ENCODE data around the gene DHX30. TPM values are rescaled to one million over a fixed set of nuclear protein-coding genes. Genes with fewer than 3 reads are reported as not detected.
A peak's percentile ranks its signal among the peaks of the same experiment; 100 is the strongest.

Gene DHX30
- total and polyA plus RNA-seq, 9 of the 15 experiments (the other 6 are each of a cell fraction or from before 2014, with no cell fraction given): 12.3 to 158 (median 79.0) TPM

DNA sequence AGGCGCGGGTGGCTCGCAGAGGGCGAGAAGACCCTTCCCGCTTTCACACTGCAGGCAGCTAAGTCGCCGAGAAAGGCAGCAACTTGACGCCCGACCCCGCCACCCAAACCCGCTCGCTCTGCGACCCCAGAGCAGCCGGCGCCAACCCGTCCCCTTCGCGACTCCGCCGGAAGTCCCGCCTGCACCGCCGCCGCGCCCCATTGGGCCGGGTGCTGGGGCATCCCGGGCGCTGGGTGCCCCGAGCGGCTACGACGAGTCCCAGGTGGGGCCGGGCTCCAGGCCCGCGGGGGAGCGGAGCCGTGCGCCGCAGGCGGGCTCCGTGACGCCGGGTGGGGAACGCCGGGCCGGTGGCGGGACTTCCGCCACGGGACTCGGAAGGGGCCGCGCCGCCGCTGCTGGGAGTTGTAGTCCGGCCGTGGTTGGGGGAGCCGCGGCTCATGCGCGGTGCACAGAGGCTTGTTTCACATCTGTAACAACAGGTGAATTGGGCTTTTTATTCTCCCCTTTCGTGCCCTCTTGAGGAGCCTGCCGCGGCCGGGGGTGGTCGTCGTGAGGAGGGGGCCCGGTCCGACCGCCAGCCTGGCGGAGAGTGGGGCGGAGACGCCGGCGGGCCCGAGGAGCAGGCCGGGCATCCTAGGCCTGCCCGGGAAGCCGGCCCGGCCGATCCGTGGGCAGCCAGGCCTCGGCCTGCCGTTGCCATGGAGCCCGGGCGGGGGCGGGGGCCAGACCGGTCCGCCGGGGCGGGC is at the start of gene DHX30 (continued):
- TF ChIP-seq, protein P1, sequence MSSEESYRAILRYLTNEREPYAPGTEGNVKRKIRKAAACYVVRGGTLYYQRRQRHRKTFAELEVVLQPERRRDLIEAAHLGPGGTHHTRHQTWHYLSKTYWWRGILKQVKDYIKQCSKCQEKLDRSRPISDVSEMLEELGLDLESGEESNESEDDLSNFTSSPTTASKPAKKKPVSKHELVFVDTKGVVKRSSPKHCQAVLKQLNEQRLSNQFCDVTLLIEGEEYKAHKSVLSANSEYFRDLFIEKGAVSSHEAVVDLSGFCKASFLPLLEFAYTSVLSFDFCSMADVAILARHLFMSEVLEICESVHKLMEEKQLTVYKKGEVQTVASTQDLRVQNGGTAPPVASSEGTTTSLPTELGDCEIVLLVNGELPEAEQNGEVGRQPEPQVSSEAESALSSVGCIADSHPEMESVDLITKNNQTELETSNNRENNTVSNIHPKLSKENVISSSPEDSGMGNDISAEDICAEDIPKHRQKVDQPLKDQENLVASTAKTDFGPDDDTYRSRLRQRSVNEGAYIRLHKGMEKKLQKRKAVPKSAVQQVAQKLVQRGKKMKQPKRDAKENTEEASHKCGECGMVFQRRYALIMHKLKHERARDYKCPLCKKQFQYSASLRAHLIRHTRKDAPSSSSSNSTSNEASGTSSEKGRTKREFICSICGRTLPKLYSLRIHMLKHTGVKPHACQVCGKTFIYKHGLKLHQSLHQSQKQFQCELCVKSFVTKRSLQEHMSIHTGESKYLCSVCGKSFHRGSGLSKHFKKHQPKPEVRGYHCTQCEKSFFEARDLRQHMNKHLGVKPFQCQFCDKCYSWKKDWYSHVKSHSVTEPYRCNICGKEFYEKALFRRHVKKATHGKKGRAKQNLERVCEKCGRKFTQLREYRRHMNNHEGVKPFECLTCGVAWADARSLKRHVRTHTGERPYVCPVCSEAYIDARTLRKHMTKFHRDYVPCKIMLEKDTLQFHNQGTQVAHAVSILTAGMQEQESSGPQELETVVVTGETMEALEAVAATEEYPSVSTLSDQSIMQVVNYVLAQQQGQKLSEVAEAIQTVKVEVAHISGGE (CRISPR knock-in tag; IDR thresholded peaks at IDR 0.05): peak in 2 of 3 experiments; percentile 80 to 97; a peak in 4 of 6 replicates
- TF ChIP-seq, protein P2, sequence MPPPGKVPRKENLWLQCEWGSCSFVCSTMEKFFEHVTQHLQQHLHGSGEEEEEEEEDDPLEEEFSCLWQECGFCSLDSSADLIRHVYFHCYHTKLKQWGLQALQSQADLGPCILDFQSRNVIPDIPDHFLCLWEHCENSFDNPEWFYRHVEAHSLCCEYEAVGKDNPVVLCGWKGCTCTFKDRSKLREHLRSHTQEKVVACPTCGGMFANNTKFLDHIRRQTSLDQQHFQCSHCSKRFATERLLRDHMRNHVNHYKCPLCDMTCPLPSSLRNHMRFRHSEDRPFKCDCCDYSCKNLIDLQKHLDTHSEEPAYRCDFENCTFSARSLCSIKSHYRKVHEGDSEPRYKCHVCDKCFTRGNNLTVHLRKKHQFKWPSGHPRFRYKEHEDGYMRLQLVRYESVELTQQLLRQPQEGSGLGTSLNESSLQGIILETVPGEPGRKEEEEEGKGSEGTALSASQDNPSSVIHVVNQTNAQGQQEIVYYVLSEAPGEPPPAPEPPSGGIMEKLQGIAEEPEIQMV (tag; conservative IDR thresholded peaks at IDR 0.05; ENCODE audit: low read depth): no peak
- TF ChIP-seq, protein P3, sequence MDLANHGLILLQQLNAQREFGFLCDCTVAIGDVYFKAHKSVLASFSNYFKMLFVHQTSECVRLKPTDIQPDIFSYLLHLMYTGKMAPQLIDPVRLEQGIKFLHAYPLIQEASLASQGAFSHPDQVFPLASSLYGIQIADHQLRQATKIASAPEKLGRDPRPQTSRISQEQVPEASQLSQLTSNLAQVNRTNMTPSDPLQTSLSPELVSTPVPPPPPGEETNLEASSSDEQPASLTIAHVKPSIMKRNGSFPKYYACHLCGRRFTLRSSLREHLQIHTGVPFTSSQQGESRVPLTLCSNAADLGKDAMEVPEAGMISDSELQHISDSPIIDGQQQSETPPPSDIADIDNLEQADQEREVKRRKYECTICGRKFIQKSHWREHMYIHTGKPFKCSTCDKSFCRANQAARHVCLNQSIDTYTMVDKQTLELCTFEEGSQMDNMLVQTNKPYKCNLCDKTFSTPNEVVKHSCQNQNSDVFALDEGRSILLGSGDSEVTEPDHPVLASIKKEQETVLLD (IDR thresholded peaks at IDR 0.05): no peak
- TF ChIP-seq, protein P4, sequence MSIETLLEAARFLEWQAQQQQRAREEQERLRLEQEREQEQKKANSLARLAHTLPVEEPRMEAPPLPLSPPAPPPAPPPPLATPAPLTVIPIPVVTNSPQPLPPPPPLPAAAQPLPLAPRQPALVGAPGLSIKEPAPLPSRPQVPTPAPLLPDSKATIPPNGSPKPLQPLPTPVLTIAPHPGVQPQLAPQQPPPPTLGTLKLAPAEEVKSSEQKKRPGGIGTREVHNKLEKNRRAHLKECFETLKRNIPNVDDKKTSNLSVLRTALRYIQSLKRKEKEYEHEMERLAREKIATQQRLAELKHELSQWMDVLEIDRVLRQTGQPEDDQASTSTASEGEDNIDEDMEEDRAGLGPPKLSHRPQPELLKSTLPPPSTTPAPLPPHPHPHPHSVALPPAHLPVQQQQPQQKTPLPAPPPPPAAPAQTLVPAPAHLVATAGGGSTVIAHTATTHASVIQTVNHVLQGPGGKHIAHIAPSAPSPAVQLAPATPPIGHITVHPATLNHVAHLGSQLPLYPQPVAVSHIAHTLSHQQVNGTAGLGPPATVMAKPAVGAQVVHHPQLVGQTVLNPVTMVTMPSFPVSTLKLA (conservative IDR thresholded peaks at IDR 0.05): peak; percentile 21 to 83; a peak in 2 of 4 replicates
- no peak for TF ChIP-seq ZNF79 (CRISPR knock-in tag; IDR thresholded peaks at IDR 0.05; ENCODE audit: low read depth)
- TF ChIP-seq, protein P5, sequence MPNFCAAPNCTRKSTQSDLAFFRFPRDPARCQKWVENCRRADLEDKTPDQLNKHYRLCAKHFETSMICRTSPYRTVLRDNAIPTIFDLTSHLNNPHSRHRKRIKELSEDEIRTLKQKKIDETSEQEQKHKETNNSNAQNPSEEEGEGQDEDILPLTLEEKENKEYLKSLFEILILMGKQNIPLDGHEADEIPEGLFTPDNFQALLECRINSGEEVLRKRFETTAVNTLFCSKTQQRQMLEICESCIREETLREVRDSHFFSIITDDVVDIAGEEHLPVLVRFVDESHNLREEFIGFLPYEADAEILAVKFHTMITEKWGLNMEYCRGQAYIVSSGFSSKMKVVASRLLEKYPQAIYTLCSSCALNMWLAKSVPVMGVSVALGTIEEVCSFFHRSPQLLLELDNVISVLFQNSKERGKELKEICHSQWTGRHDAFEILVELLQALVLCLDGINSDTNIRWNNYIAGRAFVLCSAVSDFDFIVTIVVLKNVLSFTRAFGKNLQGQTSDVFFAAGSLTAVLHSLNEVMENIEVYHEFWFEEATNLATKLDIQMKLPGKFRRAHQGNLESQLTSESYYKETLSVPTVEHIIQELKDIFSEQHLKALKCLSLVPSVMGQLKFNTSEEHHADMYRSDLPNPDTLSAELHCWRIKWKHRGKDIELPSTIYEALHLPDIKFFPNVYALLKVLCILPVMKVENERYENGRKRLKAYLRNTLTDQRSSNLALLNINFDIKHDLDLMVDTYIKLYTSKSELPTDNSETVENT (CRISPR knock-in tag; IDR thresholded peaks at IDR 0.05): 0 out of 2 replicates have a peak, but pooled peaks have one; percentile 10
- peak; percentile 34; the same call in 1 of the 2 replicates for TF ChIP-seq PML (IDR thresholded peaks at IDR 0.05; ENCODE audit: low read length)
- TF ChIP-seq POLR2A (conservative IDR thresholded peaks at IDR 0.05): peak; percentile 75
- TF ChIP-seq, protein P6, sequence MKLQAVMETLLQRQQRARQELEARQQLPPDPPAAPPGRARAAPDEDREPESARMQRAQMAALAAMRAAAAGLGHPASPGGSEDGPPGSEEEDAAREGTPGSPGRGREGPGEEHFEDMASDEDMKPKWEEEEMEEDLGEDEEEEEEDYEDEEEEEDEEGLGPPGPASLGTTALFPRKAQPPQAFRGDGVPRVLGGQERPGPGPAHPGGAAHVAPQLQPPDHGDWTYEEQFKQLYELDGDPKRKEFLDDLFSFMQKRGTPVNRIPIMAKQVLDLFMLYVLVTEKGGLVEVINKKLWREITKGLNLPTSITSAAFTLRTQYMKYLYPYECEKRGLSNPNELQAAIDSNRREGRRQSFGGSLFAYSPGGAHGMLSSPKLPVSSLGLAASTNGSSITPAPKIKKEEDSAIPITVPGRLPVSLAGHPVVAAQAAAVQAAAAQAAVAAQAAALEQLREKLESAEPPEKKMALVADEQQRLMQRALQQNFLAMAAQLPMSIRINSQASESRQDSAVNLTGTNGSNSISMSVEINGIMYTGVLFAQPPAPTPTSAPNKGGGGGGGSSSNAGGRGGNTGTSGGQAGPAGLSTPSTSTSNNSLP (IDR thresholded peaks at IDR 0.05; ENCODE audit: borderline replicate concordance, low read depth, low read length): no peak
- TF ChIP-seq, protein P7, sequence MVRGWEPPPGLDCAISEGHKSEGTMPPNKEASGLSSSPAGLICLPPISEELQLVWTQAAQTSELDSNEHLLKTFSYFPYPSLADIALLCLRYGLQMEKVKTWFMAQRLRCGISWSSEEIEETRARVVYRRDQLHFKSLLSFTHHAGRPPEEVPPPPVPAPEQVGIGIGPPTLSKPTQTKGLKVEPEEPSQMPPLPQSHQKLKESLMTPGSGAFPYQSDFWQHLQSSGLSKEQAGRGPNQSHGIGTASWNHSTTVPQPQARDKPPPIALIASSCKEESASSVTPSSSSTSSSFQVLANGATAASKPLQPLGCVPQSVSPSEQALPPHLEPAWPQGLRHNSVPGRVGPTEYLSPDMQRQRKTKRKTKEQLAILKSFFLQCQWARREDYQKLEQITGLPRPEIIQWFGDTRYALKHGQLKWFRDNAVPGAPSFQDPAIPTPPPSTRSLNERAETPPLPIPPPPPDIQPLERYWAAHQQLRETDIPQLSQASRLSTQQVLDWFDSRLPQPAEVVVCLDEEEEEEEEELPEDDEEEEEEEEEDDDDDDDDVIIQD (CRISPR knock-in tag; IDR thresholded peaks at IDR 0.05): no peak
